CD14-positive monocyte (primary cell): ENCODE results near the gene TIMM50. TPM values are rescaled to one million over a fixed set of nuclear protein-coding genes. Genes with fewer than 3 reads are reported as not detected.
A peak's percentile ranks its signal among the peaks of the same experiment; 100 is the strongest.

ENCODE experiments used
- DNase-seq, 3 donors: peaks; one replicate each; pipeline ENCODE4 v3.0.0-alpha.2; 2011 to 2022
- H2AFZ ChIP-seq: 2 replicates; pipeline ENCODE4 v1.6.0; 2012; ENCODE audit warnings: mild to moderate bottlenecking, low read depth, low read length, inconsistent platforms; ENCODE audit not compliant: insufficient read depth, poor library complexity, severe bottlenecking
- H3K27ac ChIP-seq, 2 donors: 1 replicate in 1 of 2; 2 replicates in 1 of 2; pipeline ENCODE4 v1.5.1; 2012 to 2013; ENCODE audit warnings: low read length in 2 of 2, control low read depth in 1 of 2, inconsistent platforms in 1 of 2, low read depth in 1 of 2, mild to moderate bottlenecking in 1 of 2
- H3K27me3 ChIP-seq, 2 donors: one replicate each; pipeline versions ENCODE4 v1.6.0 to v1.6.1; 2011 to 2013; ENCODE audit warnings: low read length in 2 of 2; ENCODE audit not compliant: control insufficient read depth in 2 of 2, insufficient read depth in 2 of 2
- H3K36me3 ChIP-seq, 2 donors: replicated peaks in 1 of 2; 1 replicate in 1 of 2; 2 replicates in 1 of 2; pipeline versions ENCODE4 v1.5.1 to v1.6.1; 2012 to 2013; ENCODE audit warnings: low read length in 2 of 2, control low read depth in 1 of 2, inconsistent platforms in 1 of 2, mild to moderate bottlenecking in 1 of 2; ENCODE audit not compliant: insufficient read depth in 2 of 2, control insufficient read depth in 1 of 2
- H3K4me1 ChIP-seq, 2 donors: 1 replicate in 1 of 2; 2 replicates in 1 of 2; pipeline versions ENCODE4 v1.5.1 to v1.6.1; 2012 to 2013; ENCODE audit warnings: low read length in 2 of 2, control low read depth in 1 of 2, inconsistent platforms in 1 of 2, mild to moderate bottlenecking in 1 of 2, moderate library complexity in 1 of 2; ENCODE audit not compliant: insufficient read depth in 2 of 2, control insufficient read depth in 1 of 2
- H3K4me2 ChIP-seq: replicated peaks from 2 replicates; pipeline ENCODE3; 2012; ENCODE audit warnings: low read length, moderate library complexity, mild to moderate bottlenecking; ENCODE audit not compliant: poor library complexity, severe bottlenecking; ENCODE audit errors: extremely low read depth
- H3K4me3 ChIP-seq, 3 experiments: fragments of 200-600 bp in 1 of 3; sonication (generic) in 1 of 3; replicated peaks in 1 of 3; 1 replicate in 2 of 3; 2 replicates in 1 of 3; pipeline ENCODE4 v1.5.1; 2011 to 2013; ENCODE audit warnings: low read length in 3 of 3, mild to moderate bottlenecking in 3 of 3, control low read depth in 2 of 3, low read depth in 2 of 3, inconsistent platforms in 1 of 3, moderate library complexity in 1 of 3
- H3K79me2 ChIP-seq: 2 replicates; pipeline ENCODE4 v1.6.0; 2012; ENCODE audit warnings: mild to moderate bottlenecking, control low read depth, inconsistent platforms, low read length, moderate library complexity; ENCODE audit not compliant: insufficient read depth
- H3K9ac ChIP-seq: 2 replicates; pipeline ENCODE4 v1.6.0; 2017; ENCODE audit warnings: low read length, mild to moderate bottlenecking; ENCODE audit not compliant: insufficient read depth, poor library complexity, severe bottlenecking
- H3K9me3 ChIP-seq, 2 donors: replicated peaks in 1 of 2; 1 replicate in 1 of 2; 2 replicates in 1 of 2; pipeline versions ENCODE4 v1.5.1 to v1.6.1; 2012 to 2013; ENCODE audit warnings: low read length in 2 of 2, control low read depth in 1 of 2; ENCODE audit not compliant: control insufficient read depth in 1 of 2, insufficient read depth in 1 of 2
- H4K20me1 ChIP-seq: 2 replicates; pipeline ENCODE4 v1.6.0; 2012; ENCODE audit warnings: mild to moderate bottlenecking, low read length, control low read depth, moderate library complexity; ENCODE audit not compliant: insufficient read depth
- H3K27ac Mint-ChIP-seq, 7 donors: one replicate each; pipeline ENCODE4 v1.8.0; 2020; ENCODE audit warnings: mild to moderate bottlenecking in 7 of 7, mixed read lengths in 7 of 7, moderate library complexity in 6 of 7, inconsistent platforms in 2 of 7
- H3K27me3 Mint-ChIP-seq, 3 donors: one replicate each; pipeline ENCODE4 v1.8.0; 2021 to 2022; ENCODE audit warnings: low read depth in 3 of 3, mild to moderate bottlenecking in 3 of 3, mixed read lengths in 3 of 3, moderate library complexity in 3 of 3, inconsistent platforms in 1 of 3
- H3K36me3 Mint-ChIP-seq, 2 donors: one replicate each; pipeline ENCODE4 v1.8.0; 2020; ENCODE audit warnings: mixed read lengths in 2 of 2, inconsistent platforms in 1 of 2, mild to moderate bottlenecking in 1 of 2
- H3K4me1 Mint-ChIP-seq: one replicate; pipeline ENCODE4 v1.8.0; 2020; ENCODE audit warnings: mild to moderate bottlenecking, mixed read lengths
- H3K4me3 Mint-ChIP-seq, 2 donors: one replicate each; pipeline ENCODE4 v1.8.0; 2020; ENCODE audit warnings: mild to moderate bottlenecking in 2 of 2, mixed read lengths in 2 of 2, moderate library complexity in 1 of 2
- H3K9me3 Mint-ChIP-seq, 7 donors: one replicate each; pipeline ENCODE4 v1.8.0; 2020 to 2022; ENCODE audit warnings: mixed read lengths in 7 of 7, mild to moderate bottlenecking in 6 of 7, moderate library complexity in 6 of 7, inconsistent platforms in 2 of 7
- WGBS: methylation state at CpG from one replicate; pipeline ENCODE4 v1.1.5; 2013; ENCODE audit warnings: missing lambda C conversion rate; ENCODE audit not compliant: insufficient coverage; 5-methylcytosine and 5-hydroxymethylcytosine counted together
- intact Hi-C, 2 donors: fragments of 100-400 bp; cut with micrococcal nuclease; formaldehyde crosslinking; loops; one replicate each; pipeline versions ENCODE4 v1.15.0 to v1.15.1; 2023
- polyA plus RNA-seq, 3 donors: library from polyadenylated mRNA; depleted of rRNA in 1 of 3; unstranded in 2 of 3; stranded (reverse) in 1 of 3; fragments of 300-500 nt in 2 of 3; fragments of >200 nt in 1 of 3; fragmentation: Illumina TruSeq in 2 of 3; gene quantifications; 1 replicate in 2 of 3; 2 replicates in 1 of 3; pipeline ENCODE4 v1.2.3, GENCODE V29; 2012 to 2021
- TF ChIP-seq, protein P1 (sequence below): fragments of 200-600 bp; IDR thresholded peaks from one replicate; pipeline ENCODE4 v1.8.0; 2022; ENCODE audit warnings: antibody characterized with exemption, mild to moderate bottlenecking

Gene TIMM50
- polyA plus RNA-seq, 3 donors: 22.0 to 54.6 (median 43.8) TPM

DNA sequence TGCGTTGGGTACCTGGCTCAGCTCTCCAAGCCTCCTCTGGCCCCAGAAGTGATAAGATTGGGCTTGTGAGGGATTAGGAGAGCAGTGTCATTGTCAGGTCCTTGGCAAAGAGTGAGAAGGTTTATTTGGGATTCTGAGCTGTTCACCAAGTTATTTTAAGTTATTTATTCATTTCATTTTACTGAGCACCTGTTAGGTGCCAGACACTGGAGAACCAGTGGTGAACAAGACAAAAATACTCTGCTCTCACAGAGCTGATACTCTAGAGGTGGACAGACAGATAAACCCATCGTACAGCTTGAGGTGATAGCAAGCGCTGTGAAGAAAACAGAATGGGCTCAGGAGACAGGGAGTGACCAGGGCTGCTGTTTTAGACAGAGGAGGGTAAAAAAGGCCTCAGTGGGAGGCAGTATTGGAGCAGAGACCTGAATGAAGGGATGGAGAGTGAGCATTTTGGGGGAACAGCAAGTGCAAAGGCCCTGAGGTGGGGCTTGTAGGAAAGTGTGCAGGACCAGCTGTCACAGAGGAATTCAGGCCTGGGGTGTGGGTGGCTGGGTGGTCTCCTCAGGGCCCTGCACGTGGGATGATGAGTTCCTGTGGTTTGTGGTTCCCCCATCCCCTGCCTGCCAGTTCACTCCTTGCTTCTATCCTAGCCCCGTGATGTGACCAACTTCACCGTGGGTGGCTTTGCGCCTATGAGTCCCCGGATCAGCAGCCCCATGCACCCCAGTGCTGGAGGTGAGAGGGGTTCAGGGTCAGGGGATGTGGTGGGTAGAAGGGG, 8.7 kb upstream of the TIMM50 start:
- no peak overlapping the region for H3K4me3 Mint-ChIP-seq
- Histone ChIP-seq H2AFZ (no peak overlapping the region), H3K4me3 (no peak overlapping the region), H3K9me3 (no peaks in the 10 kb centered on the region), H3K27me3 (no peaks in the 10 kb centered on the region), H3K36me3 (peaks cover 90 to 100% of the 10 kb centered on the region in 2 donors), H3K9ac (no peak overlapping the region), H3K27ac (no peak overlapping the region), H4K20me1 (peaks cover 12% of the 10 kb centered on the region), H3K4me2 (no peak overlapping the region), H3K79me2 (no peaks in the 10 kb centered on the region), H3K4me1 (no peaks in the 10 kb centered on the region)
- WGBS: 84% methylated on average over 6 of the region's 8 CpGs
- intact Hi-C loops: loop anchor here in 1 of 2 donors (5.0 kb wide), 1 partner anchor 60 kb away; the partner anchor contains the start of gene EID2B
- H3K27ac Mint-ChIP-seq: peak overlapping the region in 3 of 7 donors; percentile 37 to 41 (median 38)
- TF ChIP-seq, protein P1, sequence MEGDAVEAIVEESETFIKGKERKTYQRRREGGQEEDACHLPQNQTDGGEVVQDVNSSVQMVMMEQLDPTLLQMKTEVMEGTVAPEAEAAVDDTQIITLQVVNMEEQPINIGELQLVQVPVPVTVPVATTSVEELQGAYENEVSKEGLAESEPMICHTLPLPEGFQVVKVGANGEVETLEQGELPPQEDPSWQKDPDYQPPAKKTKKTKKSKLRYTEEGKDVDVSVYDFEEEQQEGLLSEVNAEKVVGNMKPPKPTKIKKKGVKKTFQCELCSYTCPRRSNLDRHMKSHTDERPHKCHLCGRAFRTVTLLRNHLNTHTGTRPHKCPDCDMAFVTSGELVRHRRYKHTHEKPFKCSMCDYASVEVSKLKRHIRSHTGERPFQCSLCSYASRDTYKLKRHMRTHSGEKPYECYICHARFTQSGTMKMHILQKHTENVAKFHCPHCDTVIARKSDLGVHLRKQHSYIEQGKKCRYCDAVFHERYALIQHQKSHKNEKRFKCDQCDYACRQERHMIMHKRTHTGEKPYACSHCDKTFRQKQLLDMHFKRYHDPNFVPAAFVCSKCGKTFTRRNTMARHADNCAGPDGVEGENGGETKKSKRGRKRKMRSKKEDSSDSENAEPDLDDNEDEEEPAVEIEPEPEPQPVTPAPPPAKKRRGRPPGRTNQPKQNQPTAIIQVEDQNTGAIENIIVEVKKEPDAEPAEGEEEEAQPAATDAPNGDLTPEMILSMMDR: no peak
- H3K36me3 Mint-ChIP-seq: peaks cover 87 to 97% of the 10 kb centered on the region in 2 donors
- H3K4me1 Mint-ChIP-seq: no peaks in the 10 kb centered on the region
- DNase-seq: no peak
- no peaks in the 10 kb centered on the region for H3K9me3 Mint-ChIP-seq
- H3K27me3 Mint-ChIP-seq: no peaks in the 10 kb centered on the region

DNA sequence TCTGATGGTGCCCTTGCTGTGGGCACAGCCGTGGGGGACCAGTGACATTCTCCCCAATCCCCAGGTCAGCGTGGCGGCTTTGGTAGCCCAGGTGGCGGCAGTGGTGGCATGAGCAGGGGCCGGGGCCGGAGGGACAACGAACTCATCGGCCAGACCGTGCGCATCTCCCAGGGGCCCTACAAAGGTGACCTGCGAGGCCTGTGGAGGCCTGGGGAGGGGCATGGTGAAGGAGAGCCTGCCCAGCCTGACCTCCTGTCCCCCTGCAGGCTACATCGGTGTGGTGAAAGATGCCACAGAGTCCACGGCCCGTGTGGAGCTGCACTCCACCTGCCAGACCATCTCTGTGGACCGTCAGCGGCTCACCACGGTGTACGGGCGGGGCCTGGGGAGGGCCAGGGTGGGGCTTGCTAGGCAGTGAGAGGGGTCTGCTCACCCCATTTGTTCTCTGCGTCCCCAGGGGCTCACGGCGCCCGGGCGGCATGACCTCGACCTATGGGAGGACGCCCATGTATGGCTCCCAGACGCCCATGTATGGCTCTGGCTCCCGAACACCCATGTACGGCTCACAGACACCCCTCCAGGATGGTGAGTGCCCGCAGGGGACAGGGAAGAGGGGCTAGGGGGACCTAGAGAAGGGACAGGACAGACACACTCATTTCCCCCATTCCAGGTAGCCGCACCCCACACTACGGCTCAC, 7.7 kb upstream of the TIMM50 start:
- no peak for DNase-seq
- 94% methylated on average over 21 of the region's 32 CpGs for WGBS
- Histone ChIP-seq H2AFZ (no peak overlapping the region), H3K9me3 (no peaks in the 10 kb centered on the region), H3K36me3 (peaks cover 83 to 91% of the 10 kb centered on the region in 2 donors), H3K9ac (no peak overlapping the region), H3K27me3 (no peaks in the 10 kb centered on the region), H3K79me2 (no peaks in the 10 kb centered on the region), H3K4me2 (no peak overlapping the region), H3K27ac (no peak overlapping the region), H3K4me3 (no peak overlapping the region), H3K4me1 (no peaks in the 10 kb centered on the region), H4K20me1 (peaks cover 12% of the 10 kb centered on the region)
- intact Hi-C loops: loop anchor here in 1 of 2 donors (5.0 kb wide), 1 partner anchor 59 kb away; the partner anchor contains the start of gene EID2B
- H3K36me3 Mint-ChIP-seq: peaks cover 81 to 95% of the 10 kb centered on the region in 2 donors
- no peak overlapping the region for H3K4me3 Mint-ChIP-seq
- H3K27me3 Mint-ChIP-seq: no peaks in the 10 kb centered on the region
- no peaks in the 10 kb centered on the region for H3K9me3 Mint-ChIP-seq
- peak overlapping the region in 3 of 7 donors; percentile 30 to 37 (median 30) for H3K27ac Mint-ChIP-seq
- no peaks in the 10 kb centered on the region for H3K4me1 Mint-ChIP-seq
- TF ChIP-seq, protein P1: no peak
